ENCODE data around the gene KXD1. TPM values are rescaled to one million over a fixed set of nuclear protein-coding genes. Genes with fewer than 3 reads are reported as not detected.

KXD1 gene
- total RNA-seq, 1 donor from 2014 or later: 82.4 TPM

- no peak for DNase-seq (ENCODE audit: low read depth)
Observed at GRCh38 chr19:18612772-18613588, 55.3 kb downstream of the KXD1 start, which contains the start of gene TMEM59L. TMEM59L (plus strand) TSS chr19:18612870; CDS start chr19:18612959, 89 bp downstream.

- DNase-seq (ENCODE audit: low read depth): no peak
Observed at GRCh38 chr19:18613589-18614234, 56.0 kb downstream of the KXD1 start.

- DNase-seq (ENCODE audit: low read depth): no peak
Observed at GRCh38 chr19:18616023-18616422, 58.4 kb downstream of the KXD1 start.

- DNase-seq (ENCODE audit: low read depth): no peak
Observed at GRCh38 chr19:18617562-18617961, 59.9 kb downstream of the KXD1 start.

- DNase-seq (ENCODE audit: low read depth): no peak
Observed at GRCh38 chr19:18618236-18618635, 60.6 kb downstream of the KXD1 start.

Other genes starting within 250 kb of the KXD1 start
- gene LSM4, start 234.8 kb upstream of the KXD1 start, total RNA-seq: 290 and 353 TPM in 2 replicates
- 32.1 and 47.9 TPM in 2 replicates for gene PGPEP1, start 217.3 kb upstream of the KXD1 start, total RNA-seq
- 104 and 116 TPM in 2 replicates for gene GDF15, start 171.7 kb upstream of the KXD1 start, total RNA-seq
- gene LRRC25, start 160.2 kb upstream of the KXD1 start, total RNA-seq: not detected in 2 replicates
- 124 and 134 TPM in 2 replicates for gene SSBP4, start 138.5 kb upstream of the KXD1 start, total RNA-seq
- gene ISYNA1, start 119.7 kb upstream of the KXD1 start, total RNA-seq: 5.0 and 11.7 TPM in 2 replicates
- gene ELL, start 35.8 kb upstream of the KXD1 start, total RNA-seq: 8.1 and 10.0 TPM in 2 replicates
- 295 and 304 TPM in 2 replicates for gene FKBP8, start 14.3 kb upstream of the KXD1 start, total RNA-seq
- 567 and 699 TPM in 2 replicates for gene UBA52, start 14.0 kb downstream of the KXD1 start, total RNA-seq
- 64.0 and 76.1 TPM in 2 replicates for gene REX1BD, start 30.9 kb downstream of the KXD1 start, total RNA-seq
- 0.11 TPM in 1 of 2 replicates, not detected in the other for gene CRLF1, start 48.9 kb downstream of the KXD1 start, total RNA-seq
- gene TMEM59L, start 55.0 kb downstream of the KXD1 start, total RNA-seq: 0.64 TPM in 1 of 2 replicates, not detected in the other
- gene KLHL26, start 79.2 kb downstream of the KXD1 start, total RNA-seq: 3.5 and 3.9 TPM in 2 replicates
- gene CRTC1, start 125.8 kb downstream of the KXD1 start, total RNA-seq: 2.8 and 3.3 TPM in 2 replicates
- not detected in 2 replicates for gene COMP, start 233.4 kb downstream of the KXD1 start, total RNA-seq